K562 (cell line): ENCODE data around the gene SHE.

Source experiments
- CBFB ChIP-seq: sonication (generic); formaldehyde crosslinking; IDR thresholded peaks from 2 replicates; pipeline ENCODE4 v1.4.0; 2020; ENCODE audit warnings: mild to moderate bottlenecking, missing genetic modification reagents
- CEBPG ChIP-seq, 3 experiments: fragments of 200-800 bp in 1 of 3; sonication (Bioruptor generic) in 1 of 3; sonication (generic) in 1 of 3; formaldehyde crosslinking in 1 of 3; IDR thresholded peaks in 2 of 3; conservative IDR thresholded peaks in 1 of 3; 2 replicates each; pipeline versions ENCODE4 v1.6.1 to v1.8.0; 2016 to 2022; ENCODE audit warnings: missing compliant biosample characterization in 2 of 3, missing genetic modification characterization in 2 of 3, mild to moderate bottlenecking in 1 of 3, missing genetic modification reagents in 1 of 3
- EP300 ChIP-seq: IDR thresholded peaks from 2 replicates; pipeline ENCODE4 v1.6.1; 2012; ENCODE audit warnings: low read length, improper control_type of control experiment
- ESRRA ChIP-seq: fragments of 450-650 bp; IDR thresholded peaks from 2 replicates; pipeline ENCODE4 v1.6.1; 2014; ENCODE audit warnings: low read depth, mild to moderate bottlenecking, moderate library complexity, borderline replicate concordance
- GTF3C2 ChIP-seq: IDR thresholded peaks from 3 replicates; pipeline ENCODE4 v1.6.1; 2011; ENCODE audit warnings: borderline replicate concordance, mild to moderate bottlenecking, moderate library complexity; ENCODE audit not compliant: insufficient read length; ENCODE audit errors: extremely low read depth
- HDAC6 ChIP-seq: IDR thresholded peaks from 2 replicates; pipeline ENCODE4 v1.6.1; 2012; ENCODE audit warnings: low read depth, mild to moderate bottlenecking, control low read depth, inconsistent platforms, low read length, moderate library complexity
- HDGF ChIP-seq: fragments of 450-650 bp; IDR thresholded peaks from 2 replicates; pipeline ENCODE4 v1.6.1; 2016
- MCM7 ChIP-seq, 2 experiments: fragments of 450-650 bp; IDR thresholded peaks; 2 replicates each; pipeline ENCODE4 v1.6.1; 2016 to 2018
- NFE2L1 ChIP-seq: fragments of 450-650 bp; IDR thresholded peaks from 2 replicates; pipeline ENCODE4 v1.6.1; 2016; ENCODE audit warnings: missing genetic modification characterization, low read depth, mild to moderate bottlenecking, missing compliant biosample characterization, moderate library complexity, borderline replicate concordance
- TBP ChIP-seq: optimal IDR thresholded peaks from 2 replicates; pipeline ENCODE3; 2011; ENCODE audit warnings: low read depth, low read length, improper control_type of control experiment
- ZFX ChIP-seq: sonication (generic); formaldehyde crosslinking; IDR thresholded peaks from 2 replicates; pipeline ENCODE4 v1.8.0; 2022; ENCODE audit warnings: mild to moderate bottlenecking, missing genetic modification reagents, moderate library complexity
- TF ChIP-seq, protein P1 (sequence below), 2 experiments: IDR thresholded peaks in 1 of 2; conservative IDR thresholded peaks in 1 of 2; 2 replicates each; pipeline ENCODE4 v1.6.1; 2016; ENCODE audit warnings: low read depth in 2 of 2, mild to moderate bottlenecking in 1 of 2, missing compliant biosample characterization in 1 of 2, missing genetic modification characterization in 1 of 2, moderate library complexity in 1 of 2
- TF ChIP-seq, protein P2 (sequence below): fragments of 450-650 bp; IDR thresholded peaks from 2 replicates; pipeline ENCODE4 v1.6.1; 2016; ENCODE audit warnings: mild to moderate bottlenecking
- TF ChIP-seq, protein P3 (sequence below), 3 experiments: IDR thresholded peaks in 2 of 3; conservative IDR thresholded peaks in 1 of 3; 2 replicates each; pipeline ENCODE4 v1.5.1; 2011 to 2012; ENCODE audit warnings: low read length in 3 of 3, mild to moderate bottlenecking in 3 of 3, control low read depth in 2 of 3, improper control_type of control experiment in 1 of 3, inconsistent platforms in 1 of 3, low read depth in 1 of 3, mixed read lengths in 1 of 3, moderate library complexity in 1 of 3; ENCODE audit not compliant: insufficient read depth in 2 of 3

DNA sequence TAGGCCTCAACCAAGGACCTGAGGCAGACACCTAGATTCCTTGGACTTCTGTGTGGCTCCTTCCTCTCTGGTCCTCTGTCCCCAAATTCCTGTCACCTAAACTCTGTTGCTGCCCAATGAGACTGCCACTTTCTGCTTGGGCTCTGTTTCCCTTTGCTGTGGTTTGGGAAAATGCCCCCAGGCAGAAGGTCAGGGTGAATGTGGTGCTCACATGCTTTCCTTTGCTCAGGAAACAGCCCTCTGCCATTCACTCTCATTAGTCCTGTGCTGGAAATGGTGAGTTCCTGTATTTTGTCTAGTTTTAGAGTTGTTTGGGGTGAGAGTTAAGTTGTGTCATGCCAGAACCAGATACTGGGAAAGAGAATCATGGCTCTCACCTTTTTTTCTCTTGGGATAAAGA, 22.7 kb upstream of the SHE start:
- TF ChIP-seq ESRRA: no peak
- TF ChIP-seq, protein P1, sequence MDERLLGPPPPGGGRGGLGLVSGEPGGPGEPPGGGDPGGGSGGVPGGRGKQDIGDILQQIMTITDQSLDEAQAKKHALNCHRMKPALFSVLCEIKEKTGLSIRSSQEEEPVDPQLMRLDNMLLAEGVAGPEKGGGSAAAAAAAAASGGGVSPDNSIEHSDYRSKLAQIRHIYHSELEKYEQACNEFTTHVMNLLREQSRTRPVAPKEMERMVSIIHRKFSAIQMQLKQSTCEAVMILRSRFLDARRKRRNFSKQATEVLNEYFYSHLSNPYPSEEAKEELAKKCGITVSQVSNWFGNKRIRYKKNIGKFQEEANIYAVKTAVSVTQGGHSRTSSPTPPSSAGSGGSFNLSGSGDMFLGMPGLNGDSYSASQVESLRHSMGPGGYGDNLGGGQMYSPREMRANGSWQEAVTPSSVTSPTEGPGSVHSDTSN (CRISPR knock-in tag; IDR thresholded peaks at IDR 0.05; ENCODE audit: low read depth): no peak
- TF ChIP-seq, protein P1 (tag; conservative IDR thresholded peaks at IDR 0.05; ENCODE audit: low read depth): no peak
- TF ChIP-seq CBFB (CRISPR knock-in tag): no peak
- TF ChIP-seq CEBPG (CRISPR knock-in tag; IDR thresholded peaks at IDR 0.05): no peak
- TF ChIP-seq CEBPG (tag; conservative IDR thresholded peaks at IDR 0.05 in 1 of 2, IDR thresholded peaks at IDR 0.05 in 1 of 2): no peak
- TF ChIP-seq, protein P2, sequence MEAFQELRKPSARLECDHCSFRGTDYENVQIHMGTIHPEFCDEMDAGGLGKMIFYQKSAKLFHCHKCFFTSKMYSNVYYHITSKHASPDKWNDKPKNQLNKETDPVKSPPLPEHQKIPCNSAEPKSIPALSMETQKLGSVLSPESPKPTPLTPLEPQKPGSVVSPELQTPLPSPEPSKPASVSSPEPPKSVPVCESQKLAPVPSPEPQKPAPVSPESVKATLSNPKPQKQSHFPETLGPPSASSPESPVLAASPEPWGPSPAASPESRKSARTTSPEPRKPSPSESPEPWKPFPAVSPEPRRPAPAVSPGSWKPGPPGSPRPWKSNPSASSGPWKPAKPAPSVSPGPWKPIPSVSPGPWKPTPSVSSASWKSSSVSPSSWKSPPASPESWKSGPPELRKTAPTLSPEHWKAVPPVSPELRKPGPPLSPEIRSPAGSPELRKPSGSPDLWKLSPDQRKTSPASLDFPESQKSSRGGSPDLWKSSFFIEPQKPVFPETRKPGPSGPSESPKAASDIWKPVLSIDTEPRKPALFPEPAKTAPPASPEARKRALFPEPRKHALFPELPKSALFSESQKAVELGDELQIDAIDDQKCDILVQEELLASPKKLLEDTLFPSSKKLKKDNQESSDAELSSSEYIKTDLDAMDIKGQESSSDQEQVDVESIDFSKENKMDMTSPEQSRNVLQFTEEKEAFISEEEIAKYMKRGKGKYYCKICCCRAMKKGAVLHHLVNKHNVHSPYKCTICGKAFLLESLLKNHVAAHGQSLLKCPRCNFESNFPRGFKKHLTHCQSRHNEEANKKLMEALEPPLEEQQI: no peak
- no peak for TF ChIP-seq TBP
- TF ChIP-seq, protein P3, sequence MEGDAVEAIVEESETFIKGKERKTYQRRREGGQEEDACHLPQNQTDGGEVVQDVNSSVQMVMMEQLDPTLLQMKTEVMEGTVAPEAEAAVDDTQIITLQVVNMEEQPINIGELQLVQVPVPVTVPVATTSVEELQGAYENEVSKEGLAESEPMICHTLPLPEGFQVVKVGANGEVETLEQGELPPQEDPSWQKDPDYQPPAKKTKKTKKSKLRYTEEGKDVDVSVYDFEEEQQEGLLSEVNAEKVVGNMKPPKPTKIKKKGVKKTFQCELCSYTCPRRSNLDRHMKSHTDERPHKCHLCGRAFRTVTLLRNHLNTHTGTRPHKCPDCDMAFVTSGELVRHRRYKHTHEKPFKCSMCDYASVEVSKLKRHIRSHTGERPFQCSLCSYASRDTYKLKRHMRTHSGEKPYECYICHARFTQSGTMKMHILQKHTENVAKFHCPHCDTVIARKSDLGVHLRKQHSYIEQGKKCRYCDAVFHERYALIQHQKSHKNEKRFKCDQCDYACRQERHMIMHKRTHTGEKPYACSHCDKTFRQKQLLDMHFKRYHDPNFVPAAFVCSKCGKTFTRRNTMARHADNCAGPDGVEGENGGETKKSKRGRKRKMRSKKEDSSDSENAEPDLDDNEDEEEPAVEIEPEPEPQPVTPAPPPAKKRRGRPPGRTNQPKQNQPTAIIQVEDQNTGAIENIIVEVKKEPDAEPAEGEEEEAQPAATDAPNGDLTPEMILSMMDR (IDR thresholded peaks at IDR 0.05 in 2 of 3, conservative IDR thresholded peaks at IDR 0.05 in 1 of 3; ENCODE audit: insufficient read depth in 2 of 3, low read depth in 1 of 3, low read length in 3 of 3): no peak
- TF ChIP-seq HDAC6: no peak
- no peak for TF ChIP-seq ZFX
- TF ChIP-seq MCM7 (IDR thresholded peaks at IDR 0.05): no peak
- no peak for TF ChIP-seq NFE2L1 (tag)
- TF ChIP-seq GTF3C2: no peak
- TF ChIP-seq EP300: no peak
- no peak for TF ChIP-seq HDGF
